CMK (cell line): ENCODE data around the gene ZNF724.
A peak's percentile ranks its signal among the peaks of the same experiment; 100 is the strongest.

Experiments
- DNase-seq: peaks from one replicate; pipeline ENCODE4 v3.0.0-alpha.2; 2010; ENCODE audit warnings: low read depth

The ZNF724 gene

DNA sequence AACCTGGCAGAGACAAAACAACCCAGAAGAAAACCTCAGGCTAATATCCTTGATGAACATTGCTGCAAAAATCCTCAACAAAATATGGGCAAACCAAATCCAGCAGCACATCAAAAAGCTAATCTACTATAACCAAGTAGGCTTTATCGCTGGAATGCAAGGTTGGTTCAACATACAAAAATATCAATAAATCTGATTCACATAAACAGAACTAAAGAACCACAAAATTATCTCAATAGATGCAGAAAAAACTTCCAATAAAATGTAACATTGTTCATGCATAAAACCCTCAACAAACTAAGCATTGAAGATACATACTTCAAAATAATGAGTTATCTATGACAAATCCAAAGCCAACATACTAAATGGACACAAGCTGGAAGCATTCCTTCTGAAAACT, 8.8 kb downstream of the ZNF724 start:
- DNase-seq, result peak; percentile 3

DNA sequence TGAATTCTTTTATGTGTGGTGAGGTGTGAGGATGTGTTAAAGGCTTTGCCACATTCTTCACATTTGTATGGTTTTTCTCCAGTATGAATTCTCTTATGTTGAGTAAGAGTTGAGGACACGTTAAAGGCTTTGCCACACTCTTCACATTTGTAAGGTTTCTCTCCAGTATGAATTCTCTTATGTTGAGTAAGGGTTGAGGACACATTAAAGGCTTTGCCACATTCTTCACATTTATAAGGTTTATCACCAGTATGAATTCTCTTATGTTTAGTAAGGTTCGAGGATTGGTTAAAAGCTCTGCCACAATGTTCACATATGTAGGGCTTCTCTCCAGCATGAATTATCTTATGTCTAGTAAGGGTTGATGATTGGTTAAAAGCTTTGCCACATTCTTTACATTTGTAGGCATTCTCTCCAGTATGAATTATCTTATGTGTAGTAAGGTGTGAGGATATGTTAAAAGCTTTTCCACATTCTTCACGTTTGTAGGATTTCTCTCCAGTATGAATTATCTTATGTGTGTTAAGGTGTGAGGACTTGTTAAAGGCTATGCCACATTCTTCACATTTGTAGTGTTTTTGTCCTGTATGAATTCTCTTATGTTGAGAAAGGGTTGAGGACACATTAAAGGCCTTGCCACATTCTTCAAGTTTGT, 27.1 kb downstream of the ZNF724 start:
- no peak for DNase-seq

DNA sequence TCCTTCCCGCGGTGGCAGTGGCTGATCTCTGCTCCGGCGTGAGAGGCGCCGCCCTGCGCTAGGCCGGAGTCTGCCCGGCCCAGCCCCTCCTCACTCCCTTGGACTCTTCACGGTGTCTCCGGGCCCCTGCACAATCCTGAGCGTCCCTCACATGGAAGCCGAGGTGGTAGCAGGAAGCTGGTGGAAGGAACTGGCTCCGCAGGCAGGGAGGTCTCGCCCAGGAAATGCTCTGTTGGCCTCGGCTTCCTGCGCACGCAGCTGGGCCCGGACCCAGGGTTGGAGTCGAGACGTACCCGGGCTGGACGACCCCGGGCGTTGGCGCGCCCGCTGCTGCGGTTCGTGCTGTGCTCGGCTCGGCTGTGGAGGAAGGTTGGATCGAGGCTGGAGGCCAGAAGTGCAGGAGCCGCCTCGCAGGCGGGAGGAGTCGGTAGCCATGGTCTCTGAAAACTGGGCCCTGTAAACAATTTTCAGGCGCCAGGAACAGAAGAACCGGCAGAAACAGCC, 46.3 kb downstream of the ZNF724 start:
- DNase-seq, result no peak

DNA sequence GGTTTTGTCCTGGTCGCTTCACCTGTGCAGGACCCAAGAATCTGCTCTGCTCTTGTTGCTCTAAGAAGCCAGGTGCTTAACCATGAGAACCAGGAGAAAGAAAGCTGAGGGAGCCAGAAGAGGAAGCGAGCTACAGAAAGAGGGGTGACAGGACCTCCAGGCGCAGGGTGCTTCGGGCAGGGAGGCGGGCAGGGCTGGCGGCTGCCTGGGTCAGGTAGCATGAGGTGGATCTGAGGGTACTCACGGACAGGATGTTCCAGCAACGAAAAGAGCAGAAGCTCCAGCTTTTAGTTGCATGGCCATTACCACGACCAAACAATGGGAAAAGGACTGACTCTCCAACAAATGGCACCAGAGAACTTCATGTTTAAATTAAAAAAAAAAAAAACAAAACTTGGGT, 59.9 kb downstream of the ZNF724 start:
- no peak for DNase-seq

DNA sequence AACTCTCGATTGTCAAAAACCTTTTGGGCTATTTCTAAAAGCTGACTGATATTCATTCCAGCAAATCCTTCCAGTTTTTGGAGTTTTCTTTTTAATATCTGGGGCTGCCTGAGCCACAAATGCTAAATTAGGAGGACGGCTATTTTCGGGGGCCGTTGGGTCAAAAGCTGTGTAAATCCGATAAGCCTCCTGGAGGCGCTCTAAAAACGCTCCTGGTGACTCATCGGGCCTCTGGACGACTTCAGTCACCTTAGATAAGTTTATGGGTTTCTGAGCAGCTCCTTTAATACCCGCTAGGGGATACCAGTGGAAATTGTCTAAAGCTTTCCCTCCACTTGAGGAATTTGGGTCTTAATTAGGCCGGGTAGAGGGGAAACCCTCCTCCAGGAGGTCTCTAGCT, 66.9 kb downstream of the ZNF724 start:
- no peak for DNase-seq
